ENCODE measurements around the gene SLC27A5.
A peak's percentile ranks its signal among the peaks of the same experiment; 100 is the strongest.
"Not testable (repeated sequence)": the region's sequence is repeated elsewhere in the genome, so short reads cannot be mapped to it uniquely, and the experiment has no call there.

The SLC27A5 gene

DNA sequence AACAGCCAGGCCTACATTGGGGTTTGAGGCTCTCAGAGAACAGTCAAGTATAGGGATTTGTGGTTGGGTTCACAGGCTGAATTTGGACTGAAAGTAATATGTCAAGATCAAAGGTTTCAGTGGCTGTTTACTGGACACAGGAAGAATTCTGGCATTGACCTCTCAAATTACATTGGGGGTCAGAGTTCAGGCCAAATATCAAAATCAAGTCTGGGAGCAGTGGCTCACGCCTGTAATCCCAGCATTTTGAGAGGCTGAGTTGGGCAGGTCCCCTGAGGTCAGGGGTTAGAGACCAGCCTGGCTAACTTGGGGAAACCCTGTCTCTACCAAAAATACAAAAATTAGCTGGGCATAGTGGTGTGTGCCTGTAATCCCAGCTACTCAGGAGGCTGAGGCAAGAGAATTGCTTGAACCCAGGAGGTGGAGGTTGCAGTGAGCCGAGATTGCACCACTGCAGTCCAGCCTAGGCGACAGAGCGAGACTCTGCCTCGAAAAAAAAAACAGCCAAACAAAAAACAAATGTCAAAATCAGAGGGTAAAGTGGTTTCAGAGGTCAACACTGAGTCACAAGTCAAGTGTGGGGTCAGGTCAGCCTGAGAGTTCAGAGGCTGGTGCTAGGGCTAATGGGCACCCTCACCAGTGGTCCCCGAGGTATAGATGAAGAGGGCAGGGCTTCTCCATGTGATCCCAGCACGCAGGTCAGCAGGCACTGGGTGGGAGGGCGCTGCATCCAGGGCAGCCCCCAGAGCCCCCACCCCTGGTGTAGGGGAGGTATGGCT is 1.5 kb downstream of the SLC27A5 start:
- DNase-seq (ENCODE audit: low read depth), result no peak
- no peak overlapping the region for H3K4me3 ChIP-seq (ENCODE audit: low read depth, low read length)

DNA sequence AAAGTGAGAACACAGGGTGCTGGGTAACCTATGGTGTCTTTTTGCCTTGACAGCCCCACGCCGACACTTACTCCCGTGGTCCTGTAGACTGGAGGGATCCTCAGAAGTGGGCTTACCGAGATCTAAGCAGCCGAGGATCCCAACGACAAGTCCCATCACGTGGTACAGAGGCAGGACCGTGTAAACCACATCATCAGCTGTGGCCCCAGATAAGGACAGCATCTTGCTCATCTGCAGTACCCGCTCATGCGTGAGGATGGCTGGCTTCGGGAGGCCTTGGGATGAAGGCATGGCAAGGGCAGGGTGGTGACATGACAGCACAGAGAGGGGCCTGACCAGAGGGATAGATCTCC is 2.1 kb downstream of the SLC27A5 start:
- no peak for DNase-seq (ENCODE audit: low read depth)
- H3K4me3 ChIP-seq (ENCODE audit: low read depth, low read length), result no peak overlapping the region

DNA sequence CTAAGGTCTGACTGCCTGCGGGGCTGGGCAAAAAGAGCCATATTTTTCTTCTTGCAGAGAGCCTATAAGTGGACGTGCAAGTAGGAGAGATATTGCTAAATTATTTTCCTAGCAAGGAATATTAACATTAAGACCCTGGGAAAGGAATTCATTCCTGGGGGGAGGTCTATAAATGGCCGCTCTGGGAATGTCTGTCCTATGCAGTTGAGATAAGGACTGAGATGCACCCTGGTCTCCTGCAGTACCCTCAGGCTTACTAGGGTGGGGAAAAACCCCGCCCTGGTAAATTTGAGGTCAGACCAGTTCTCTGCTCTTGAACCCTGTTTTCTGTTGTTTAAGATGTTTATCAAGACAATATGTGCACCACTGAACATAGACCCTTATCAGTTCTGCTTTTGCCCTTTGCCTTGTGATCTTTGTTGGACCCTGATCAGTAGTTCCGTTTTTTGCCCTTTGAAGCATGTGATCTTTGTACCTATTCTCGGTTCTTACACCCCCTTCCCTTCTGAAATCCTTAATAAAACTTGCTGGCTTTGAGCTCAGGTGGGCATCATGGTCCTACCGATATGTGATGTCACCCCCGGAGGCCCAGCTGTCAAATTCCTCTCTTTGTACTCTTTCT is 4.1 kb downstream of the SLC27A5 start:
- H3K4me3 ChIP-seq (ENCODE audit: low read depth, low read length); DNase-seq (ENCODE audit: low read depth): not testable (repeated sequence)

DNA sequence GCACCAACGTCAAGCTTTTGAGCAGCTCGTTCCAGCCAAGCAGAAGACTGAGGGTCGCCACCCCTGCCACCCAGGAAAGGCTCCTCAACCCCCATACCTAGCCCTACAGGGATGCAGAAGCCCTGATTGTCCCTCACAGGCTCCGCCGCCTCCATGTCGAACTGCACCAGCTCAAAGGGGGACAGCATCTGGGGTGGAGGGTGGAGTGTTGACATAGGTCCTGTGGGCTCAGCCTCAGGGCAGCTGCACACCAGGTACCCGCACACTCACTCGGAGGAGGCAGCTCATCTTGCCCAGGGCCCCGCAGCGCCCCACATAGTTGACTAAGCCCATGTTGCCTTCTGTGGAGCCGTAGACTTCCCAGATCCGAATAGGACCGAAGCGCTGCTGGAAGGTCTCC is 11.6 kb downstream of the SLC27A5 start:
- peak overlapping the region; percentile 58 for H3K4me3 ChIP-seq (ENCODE audit: low read depth, low read length)
- no peak for DNase-seq (ENCODE audit: low read depth)

DNA sequence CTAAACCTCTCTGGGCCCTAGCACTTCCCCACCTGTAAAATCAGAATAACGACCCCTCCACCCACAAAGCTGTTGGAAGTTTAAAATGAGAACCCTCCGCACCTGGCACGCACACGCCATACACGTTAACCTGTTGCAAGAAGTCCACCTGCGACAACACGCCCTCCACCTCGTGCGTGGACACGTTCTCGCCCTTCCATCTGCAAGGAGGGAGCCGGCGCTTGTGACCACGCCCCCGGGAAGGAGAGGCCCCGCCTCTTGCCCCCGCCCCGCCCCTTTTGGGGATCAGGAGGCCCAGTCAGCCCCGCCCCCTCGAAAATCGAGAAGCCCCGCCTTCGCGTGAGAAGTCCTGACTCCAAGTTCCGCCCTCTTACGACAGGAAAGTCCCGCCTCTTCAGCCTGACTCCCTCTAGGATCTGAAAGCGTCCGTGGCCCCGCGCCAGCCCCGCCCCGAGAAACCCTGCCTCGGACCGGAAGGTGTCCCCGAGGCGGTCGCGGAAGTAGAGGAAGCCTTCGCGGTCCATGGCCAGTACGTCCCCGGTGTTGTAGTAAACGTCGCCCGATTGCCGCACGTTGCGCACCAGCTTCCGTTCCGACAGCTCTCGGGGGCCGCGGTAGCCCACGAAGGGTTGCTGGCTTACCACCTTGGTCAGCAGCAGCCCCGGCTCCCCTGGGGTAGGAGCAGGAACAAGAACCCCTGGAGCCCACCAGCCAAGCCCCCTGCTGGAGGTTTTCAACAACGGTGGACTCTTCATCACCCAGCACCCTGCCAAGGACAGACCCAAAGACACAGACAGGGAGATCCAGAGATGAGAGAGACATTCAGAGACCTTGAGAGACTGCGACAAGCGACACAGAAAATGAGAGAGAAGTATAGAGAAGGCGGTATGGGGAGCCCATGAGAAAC is 12.5 kb downstream of the SLC27A5 start:
- DNase-seq (ENCODE audit: low read depth), result peak; percentile 93
- H3K4me3 ChIP-seq (ENCODE audit: low read depth, low read length), result peak overlapping the region; percentile 58

DNA sequence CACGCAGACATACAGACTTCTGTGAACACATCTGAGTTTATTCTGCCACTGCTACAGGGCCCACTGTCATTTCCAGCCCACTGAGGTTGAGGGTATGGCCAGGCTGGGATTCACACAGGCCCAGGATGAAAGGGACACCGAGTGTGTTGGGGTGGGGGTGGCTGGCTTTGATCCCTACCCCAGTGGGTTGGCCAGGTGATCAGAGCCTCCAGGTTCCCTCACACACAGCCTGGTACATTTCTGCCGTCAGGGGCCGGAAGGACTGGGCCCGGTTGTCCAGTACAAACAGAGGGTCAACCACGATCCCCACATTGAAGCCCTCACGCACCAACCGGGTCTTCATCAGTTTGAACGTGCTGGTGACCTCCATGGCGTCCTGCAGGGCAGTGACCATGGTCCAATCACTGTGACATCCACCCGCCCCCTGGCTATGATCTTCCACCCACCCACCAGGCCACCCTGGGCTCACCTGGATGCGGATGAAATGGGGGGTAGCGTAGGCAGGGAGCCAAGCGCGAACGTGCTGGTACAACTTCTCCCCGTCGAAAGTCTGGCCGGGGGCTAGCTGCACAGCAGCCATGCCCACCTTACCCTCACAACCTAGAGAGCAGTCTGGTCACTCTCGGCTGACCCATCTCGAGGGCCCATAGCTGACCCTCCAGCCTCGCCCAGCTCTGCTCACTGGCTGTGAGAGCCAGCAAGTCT is 13.3 kb downstream of the SLC27A5 start:
- peak overlapping the region; percentile 58 for H3K4me3 ChIP-seq (ENCODE audit: low read depth, low read length)
- DNase-seq (ENCODE audit: low read depth), result no peak

DNA sequence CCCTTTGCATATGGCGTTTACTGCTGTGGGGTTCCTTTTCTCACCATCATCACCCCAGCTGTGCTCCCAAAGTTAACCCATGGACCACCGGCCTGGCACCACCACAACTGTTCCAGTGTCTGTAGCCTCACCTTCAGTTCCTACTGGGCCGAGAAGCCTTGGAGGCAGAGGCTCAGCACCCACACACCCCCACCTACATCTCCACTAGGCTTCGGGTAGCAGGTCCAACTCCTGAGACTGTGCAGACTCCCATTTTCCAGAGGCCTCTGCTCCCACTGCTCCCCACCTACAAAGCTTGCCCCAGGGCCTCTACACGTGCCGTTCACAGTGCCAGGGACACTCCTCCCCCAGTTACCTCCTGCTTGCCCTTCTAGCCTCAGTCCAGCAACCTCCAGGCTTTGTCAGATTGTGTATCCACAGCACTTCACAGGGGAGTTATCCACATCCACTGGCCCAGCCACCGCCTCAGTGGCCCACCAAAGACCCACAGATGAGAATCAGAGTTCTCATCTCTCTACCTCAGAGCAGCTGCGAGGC is 14.1 kb downstream of the SLC27A5 start:
- H3K4me3 ChIP-seq (ENCODE audit: low read depth, low read length), result no peak overlapping the region
- DNase-seq (ENCODE audit: low read depth), result no peak

DNA sequence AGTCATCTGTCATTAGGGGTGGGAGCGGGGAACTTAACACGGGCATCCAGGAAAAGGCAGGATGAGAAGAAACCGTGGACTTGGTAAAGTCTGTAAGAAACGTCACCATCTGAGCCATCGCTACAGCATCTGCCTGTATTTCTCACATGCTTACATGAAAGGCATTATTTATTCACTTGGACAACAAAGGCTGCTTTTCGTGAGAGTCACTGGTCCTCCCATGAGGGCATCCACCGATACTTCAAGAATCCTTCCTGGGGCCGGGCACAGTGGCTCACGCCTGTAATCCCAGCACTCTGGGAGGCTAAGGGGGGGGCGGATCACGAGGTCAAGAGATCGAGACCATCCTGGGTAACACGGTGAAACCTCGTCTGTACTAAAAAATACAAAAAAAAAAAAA is 19.5 kb downstream of the SLC27A5 start:
- DNase-seq (ENCODE audit: low read depth), result no peak
- no peak overlapping the region for H3K4me3 ChIP-seq (ENCODE audit: low read depth, low read length)

DNA sequence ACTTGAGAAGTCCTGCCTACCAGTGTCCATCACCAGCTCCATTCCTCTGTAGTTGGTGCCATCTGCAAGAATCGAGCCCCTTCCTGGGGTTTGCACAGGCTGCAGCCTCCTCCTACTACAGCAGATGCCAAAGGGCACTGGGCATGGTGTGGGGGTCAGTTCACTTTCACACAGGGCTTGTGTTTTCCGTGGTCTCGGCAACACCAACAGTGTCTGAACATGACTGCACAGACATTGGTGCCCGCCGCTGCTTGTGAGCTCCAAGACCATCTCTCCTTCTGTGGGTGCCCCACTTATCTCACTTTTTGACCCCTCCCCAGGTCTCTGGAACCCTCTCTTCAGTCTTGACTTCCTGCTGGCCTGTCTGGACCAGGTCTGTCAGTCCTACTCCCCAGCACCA is 20.4 kb downstream of the SLC27A5 start:
- DNase-seq (ENCODE audit: low read depth), result no peak
- H3K4me3 ChIP-seq (ENCODE audit: low read depth, low read length), result no peak overlapping the region

DNA sequence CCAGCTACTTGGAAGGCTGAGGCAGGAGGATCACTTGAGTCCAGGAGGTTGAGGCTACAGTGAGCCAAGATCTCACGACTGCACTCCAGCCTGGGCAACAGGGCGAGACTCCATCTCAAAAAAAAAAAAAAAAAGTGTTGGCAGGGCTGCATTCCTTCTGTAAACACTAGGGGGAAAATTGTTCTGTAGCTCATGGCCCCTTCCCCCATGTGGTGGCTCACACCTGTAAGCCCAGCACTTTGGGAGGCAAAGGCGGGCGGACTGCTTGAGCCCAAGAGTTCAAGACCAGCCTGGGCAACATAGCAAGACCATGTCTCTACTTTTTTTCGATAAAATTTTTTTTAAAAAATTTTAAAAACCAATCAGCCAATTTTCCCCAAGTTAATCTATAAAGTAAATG is 27.4 kb downstream of the SLC27A5 start:
- not testable (repeated sequence) for DNase-seq (ENCODE audit: low read depth); H3K4me3 ChIP-seq (ENCODE audit: low read depth, low read length)

DNA sequence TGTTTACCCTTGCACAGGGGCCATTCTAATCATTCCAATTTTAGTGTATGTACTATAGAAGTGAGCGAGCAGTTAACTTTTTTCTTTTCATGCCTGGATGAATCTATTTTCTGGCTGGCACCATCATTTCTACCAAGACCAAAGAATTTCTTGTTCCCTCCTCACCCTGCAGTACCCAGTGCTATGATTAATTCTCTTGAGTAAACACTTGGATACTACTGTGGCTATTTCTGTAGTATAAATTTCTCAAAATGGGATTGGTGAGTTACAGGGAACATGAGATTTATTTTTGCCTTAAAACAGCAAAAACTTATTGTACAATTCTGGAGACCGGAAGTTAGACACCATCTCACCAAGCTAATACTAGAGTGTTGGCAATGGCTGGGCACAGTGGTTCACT is 28.0 kb downstream of the SLC27A5 start:
- no peak overlapping the region for H3K4me3 ChIP-seq (ENCODE audit: low read depth, low read length)
- no peak for DNase-seq (ENCODE audit: low read depth)

DNA sequence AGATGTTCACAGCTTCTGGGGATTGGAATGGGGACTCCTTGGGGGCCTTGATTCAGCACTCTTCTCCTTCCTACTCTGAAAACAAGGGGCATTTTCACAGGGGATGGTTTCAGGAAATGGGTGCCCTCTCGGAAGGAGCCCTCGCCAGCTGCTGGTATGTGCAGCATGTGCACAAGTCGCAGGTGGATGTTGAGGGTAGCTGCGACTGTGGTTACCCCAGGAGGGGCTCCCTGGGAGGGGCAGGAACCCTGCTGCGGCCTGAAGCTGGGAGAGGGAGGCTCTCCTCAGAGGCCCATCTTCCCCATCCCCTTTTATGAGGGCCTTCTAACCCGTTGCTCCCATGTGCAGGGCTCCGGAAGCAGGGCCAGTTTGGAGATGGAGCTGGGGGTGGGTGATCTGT is 29.4 kb downstream of the SLC27A5 start:
- no peak for DNase-seq (ENCODE audit: low read depth)
- no peak overlapping the region for H3K4me3 ChIP-seq (ENCODE audit: low read depth, low read length)

DNA sequence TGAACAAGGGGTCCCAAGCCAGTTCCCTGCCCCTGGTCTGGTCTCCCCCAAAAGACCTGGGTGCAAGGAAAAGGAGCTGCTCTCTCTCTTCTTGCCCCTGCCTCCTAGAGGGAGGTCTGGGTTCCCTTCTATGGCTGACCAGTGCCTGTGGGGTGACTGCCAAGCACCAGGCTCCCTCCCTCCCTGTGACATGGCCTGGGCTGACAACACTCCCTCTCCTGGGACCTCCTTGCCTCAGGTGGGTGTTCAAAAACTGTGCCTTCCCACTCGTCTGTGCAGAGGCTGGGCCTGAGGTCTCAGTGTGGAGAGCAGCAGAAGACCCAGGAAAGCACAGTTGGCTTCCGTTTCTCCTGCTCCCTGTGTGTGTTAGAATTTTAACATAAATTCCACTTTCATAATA is 31.0 kb downstream of the SLC27A5 start:
- no peak overlapping the region for H3K4me3 ChIP-seq (ENCODE audit: low read depth, low read length)
- DNase-seq (ENCODE audit: low read depth), result no peak

DNA sequence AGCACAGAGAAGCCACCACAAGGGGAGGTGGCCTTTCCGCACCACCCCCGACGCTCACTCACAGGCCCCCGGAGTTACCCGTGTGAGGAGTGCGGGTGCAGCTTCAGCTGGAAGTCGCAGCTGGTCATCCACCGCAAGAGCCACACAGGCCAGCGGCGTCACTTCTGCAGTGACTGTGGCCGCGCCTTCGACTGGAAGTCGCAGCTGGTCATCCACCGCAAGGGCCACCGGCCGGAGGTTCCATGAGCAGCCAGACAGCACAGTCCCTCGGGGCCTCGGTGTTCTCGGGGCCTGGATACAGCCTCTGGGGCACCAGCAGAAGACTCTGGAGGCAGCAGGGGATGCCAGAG is 31.3 kb downstream of the SLC27A5 start:
- H3K4me3 ChIP-seq (ENCODE audit: low read depth, low read length), result no peak overlapping the region
- no peak for DNase-seq (ENCODE audit: low read depth)

DNA sequence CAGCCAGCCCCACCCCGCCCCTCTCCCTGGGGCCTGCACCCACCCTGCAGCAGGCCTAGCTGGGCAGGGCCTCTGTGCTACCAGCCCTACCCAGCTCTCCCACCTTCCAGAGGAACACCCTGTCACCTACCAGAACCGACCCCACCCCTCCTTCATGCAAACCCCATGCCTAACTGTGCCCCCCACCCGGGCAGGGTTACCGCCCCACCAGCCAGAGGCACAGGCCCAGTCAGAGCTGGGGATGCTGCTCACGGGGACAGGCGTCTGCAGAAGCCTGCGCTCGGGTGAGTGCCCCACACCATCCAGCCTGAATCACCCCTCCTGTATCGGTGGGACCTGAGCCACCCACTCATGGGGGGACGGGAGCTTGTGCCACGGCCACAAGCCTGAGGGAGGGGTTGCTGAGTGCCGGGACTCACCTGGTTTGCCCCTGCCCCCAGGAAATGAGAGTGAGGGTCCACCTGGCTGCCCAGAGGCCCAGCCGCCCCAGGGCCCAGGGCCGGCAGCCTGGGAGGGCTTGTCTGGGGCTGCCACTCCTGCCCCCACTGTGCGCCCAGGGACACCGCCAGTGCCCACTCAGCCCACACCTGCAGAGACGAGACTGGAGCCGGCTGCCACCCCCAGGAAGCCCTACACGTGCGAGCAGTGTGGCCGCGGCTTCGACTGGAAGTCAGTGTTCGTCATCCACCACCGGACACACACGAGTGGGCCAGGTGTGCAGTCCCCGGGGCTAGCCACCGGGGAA is 31.9 kb downstream of the SLC27A5 start:
- no peak for DNase-seq (ENCODE audit: low read depth)
- H3K4me3 ChIP-seq (ENCODE audit: low read depth, low read length), result no peak overlapping the region

DNA sequence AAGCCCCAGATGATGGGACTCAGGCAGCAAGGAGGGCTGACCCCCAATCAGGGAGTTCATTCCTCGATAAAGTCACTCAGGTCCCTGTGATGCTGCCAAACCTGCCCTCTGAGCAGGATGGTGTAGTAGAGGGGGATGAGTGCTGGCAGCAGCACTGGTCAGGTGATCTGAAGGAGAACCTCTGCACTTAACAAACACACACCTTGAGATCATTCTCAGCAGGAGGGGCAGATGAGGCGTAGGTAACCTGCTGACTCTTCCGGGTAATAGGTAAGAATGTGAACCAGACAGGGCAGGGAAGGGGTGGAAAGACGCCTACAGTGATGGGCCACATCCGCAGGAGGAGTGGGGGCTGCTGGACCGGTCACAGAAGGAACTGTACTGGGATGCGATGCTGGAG is 32.5 kb downstream of the SLC27A5 start:
- no peak for DNase-seq (ENCODE audit: low read depth)

DNA sequence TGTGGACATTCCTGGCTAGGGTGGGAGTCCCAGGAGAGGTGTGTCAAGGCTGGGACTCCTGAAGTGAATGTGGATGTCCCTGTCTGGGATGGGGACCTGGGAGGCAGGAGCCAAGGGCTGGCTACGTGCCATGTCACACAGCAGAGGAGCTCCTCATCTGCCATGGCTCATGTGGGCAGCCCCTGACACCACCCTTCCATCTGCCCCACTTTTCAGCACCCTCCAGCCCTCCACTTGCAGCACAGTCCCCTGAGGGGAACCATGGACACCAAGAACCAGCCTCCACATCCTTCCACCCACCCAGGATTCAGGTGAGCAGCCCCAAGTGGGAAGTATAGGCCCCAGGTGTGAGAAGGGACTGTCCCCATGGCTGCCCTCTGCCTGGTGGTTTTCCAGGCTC is 33.9 kb downstream of the SLC27A5 start:
- DNase-seq (ENCODE audit: low read depth), result no peak
- no peak overlapping the region for H3K4me3 ChIP-seq (ENCODE audit: low read depth, low read length)

More for the DNA sequence above, 32.5 kb downstream of the SLC27A5 start:
- no peak overlapping the region for H3K4me3 ChIP-seq (ENCODE audit: low read depth, low read length)

DNA sequence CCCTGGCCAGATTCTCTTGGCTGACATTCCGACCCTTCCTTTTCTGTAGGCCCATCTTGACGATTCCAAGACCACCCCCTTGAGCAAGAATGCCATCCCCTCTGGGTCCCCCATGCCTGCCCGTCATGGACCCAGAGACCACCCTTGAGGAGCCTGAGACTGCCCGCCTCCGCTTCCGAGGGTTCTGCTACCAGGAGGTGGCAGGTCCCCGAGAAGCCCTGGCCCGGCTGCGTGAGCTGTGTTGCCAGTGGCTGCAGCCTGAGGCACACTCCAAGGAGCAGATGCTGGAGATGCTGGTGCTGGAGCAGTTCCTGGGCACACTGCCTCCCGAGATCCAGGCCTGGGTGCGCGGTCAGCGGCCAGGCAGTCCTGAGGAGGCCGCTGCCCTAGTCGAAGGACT is 34.7 kb downstream of the SLC27A5 start:
- peak overlapping the region; percentile 67 for H3K4me3 ChIP-seq (ENCODE audit: low read depth, low read length)
- no peak for DNase-seq (ENCODE audit: low read depth)

DNA sequence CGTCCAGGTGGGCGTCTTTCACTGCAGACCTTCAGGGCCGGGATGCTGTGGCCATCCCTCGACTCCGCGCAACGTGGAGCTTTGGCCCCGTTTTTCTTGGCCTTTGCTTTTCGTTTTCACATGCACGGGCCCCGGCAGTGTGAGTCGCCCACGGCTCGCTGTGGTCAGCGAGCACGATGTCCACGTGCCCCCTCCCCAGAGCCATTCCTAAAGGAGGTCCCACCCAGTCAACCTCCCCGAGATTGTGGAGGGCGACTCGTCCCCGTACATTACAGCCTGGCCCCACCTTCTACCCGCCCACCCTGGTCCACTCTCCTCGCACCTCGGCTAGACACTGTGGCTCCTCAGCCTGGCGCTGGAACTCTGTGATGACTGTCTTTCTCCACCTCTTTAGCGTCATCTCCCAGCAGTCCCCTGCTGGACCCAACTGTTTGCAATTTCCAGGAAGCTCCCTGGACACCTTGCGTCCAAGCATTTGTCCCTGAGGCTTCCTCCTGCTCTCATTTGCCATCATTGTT is 35.2 kb downstream of the SLC27A5 start:
- DNase-seq (ENCODE audit: low read depth), result no peak
- peak overlapping the region; percentile 67 for H3K4me3 ChIP-seq (ENCODE audit: low read depth, low read length)
